NB4 (cell line): Measurements from ENCODE around the gene ABTB2.
"Not testable (repeated sequence)": the region's sequence is repeated elsewhere in the genome, so short reads cannot be mapped to it uniquely, and the experiment has no call there.

Experiments used
- DNase-seq: peaks from one replicate; pipeline ENCODE4 v3.0.0; 2010; ENCODE audit warnings: low read depth
- H3K4me3 ChIP-seq: one replicate; pipeline ENCODE4 v1.5.1; 2011; ENCODE audit warnings: mild to moderate bottlenecking, low read depth, low read length, moderate library complexity
- MYC ChIP-seq: IDR thresholded peaks from 2 replicates; pipeline ENCODE4 v1.6.1; 2011; ENCODE audit warnings: low read depth, low read length
- POLR2A ChIP-seq: IDR thresholded peaks from 2 replicates; pipeline ENCODE4 v1.6.1; 2011; ENCODE audit warnings: mild to moderate bottlenecking; ENCODE audit not compliant: insufficient read length; ENCODE audit errors: extremely low read depth
- TF ChIP-seq, protein P1 (sequence below): IDR thresholded peaks from 2 replicates; pipeline ENCODE4 v1.6.1; 2011; ENCODE audit warnings: low read depth, low read length
- TF ChIP-seq, protein P2 (sequence below): IDR thresholded peaks from one replicate; pipeline ENCODE4 v1.5.1; 2012; ENCODE audit warnings: low read depth, low read length

ABTB2 gene

DNA sequence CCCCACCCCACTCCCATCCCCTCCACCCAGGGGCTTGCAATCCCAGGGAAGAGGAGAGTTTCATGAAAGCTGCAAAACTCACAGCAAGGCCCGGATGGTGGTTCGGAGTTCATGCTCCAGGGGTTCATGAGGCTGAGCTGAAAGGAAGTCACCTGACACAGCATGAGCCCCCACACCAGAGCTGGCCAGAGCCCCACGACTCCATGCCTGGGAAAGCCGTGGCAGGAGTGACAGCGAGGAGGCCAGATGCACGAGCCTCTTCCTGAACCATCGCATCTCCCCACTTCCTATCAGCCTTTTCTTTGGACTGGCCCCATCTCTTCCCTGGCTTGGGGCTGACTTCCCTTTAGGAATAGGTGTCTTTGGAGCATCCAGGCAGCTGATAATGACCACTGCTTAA, 105.8 kb downstream of the ABTB2 start:
- H3K4me3 ChIP-seq, result no peak overlapping the region
- no peak for TF ChIP-seq POLR2A
- TF ChIP-seq, protein P1, sequence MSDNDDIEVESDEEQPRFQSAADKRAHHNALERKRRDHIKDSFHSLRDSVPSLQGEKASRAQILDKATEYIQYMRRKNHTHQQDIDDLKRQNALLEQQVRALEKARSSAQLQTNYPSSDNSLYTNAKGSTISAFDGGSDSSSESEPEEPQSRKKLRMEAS, result no peak
- TF ChIP-seq, protein P2, sequence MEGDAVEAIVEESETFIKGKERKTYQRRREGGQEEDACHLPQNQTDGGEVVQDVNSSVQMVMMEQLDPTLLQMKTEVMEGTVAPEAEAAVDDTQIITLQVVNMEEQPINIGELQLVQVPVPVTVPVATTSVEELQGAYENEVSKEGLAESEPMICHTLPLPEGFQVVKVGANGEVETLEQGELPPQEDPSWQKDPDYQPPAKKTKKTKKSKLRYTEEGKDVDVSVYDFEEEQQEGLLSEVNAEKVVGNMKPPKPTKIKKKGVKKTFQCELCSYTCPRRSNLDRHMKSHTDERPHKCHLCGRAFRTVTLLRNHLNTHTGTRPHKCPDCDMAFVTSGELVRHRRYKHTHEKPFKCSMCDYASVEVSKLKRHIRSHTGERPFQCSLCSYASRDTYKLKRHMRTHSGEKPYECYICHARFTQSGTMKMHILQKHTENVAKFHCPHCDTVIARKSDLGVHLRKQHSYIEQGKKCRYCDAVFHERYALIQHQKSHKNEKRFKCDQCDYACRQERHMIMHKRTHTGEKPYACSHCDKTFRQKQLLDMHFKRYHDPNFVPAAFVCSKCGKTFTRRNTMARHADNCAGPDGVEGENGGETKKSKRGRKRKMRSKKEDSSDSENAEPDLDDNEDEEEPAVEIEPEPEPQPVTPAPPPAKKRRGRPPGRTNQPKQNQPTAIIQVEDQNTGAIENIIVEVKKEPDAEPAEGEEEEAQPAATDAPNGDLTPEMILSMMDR, result no peak
- DNase-seq, result no peak

DNA sequence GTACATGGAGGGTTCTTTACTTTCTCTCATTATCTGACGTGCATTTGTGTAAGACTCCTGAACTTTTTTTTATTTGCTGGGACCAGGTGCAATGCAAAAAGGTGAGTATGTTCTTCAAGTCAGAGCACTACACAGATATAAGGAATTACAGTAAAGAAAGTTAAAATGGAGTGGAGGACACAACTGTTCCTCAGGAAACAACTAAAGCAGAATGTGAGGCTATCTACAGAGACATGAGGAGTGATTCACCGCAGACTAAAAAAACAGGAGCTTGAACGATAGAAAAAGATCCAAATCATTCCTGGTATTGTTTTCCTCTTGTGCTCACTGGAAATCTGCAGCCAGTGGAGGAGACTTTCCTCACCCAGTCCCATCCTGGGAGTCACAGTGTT, 106.2 kb downstream of the ABTB2 start:
- no peak for TF ChIP-seq POLR2A
- no peak for TF ChIP-seq MYC
- TF ChIP-seq, protein P1, result no peak
- TF ChIP-seq, protein P2, result no peak
- no peak overlapping the region for H3K4me3 ChIP-seq
- DNase-seq, result no peak

DNA sequence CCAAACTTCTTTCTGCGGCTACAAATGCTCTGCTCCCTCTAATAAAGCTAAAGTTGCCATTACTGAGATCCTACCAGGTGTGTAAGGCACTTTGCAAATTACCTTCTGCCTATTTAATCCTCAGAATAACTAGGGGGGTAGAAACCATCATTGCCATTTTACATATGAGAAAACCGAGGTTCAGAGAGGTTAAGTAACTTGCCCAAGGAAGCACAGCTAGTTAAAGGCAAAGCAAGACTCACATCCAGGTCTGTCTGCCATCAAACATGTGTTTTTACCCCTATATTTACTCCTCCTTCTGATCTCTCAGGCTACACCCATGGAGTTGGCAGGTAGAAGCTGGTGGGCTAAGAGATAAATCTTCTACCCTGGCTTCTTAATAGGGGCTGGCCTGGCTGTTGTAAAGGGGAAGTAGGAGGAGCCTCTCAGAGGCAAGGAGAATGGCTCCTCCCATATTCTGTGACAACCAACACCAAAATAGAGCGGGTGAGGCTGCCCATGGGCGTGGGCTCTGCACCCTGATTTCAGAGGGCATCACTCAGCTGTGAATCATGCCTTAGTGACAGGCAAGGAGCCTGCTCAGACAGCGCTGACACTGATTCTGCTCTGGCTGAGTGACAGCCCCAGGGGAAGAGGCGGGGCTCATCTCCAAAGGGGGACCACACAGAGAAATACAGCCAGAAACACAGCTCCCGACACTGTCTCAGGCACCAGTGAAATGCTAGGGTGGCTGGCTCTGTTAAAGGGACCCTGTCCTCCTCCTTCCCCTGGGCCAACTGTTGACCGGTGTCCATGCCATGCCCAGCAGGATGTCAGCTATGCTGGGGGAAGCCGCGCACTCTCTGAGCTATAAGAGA, 106.8 kb downstream of the ABTB2 start:
- TF ChIP-seq, protein P1, result 0 out of 2 replicates have a peak, but pooled peaks have one; percentile 36
- no peak for TF ChIP-seq POLR2A
- peak; percentile 73 for DNase-seq
- no peak overlapping the region for H3K4me3 ChIP-seq

DNA sequence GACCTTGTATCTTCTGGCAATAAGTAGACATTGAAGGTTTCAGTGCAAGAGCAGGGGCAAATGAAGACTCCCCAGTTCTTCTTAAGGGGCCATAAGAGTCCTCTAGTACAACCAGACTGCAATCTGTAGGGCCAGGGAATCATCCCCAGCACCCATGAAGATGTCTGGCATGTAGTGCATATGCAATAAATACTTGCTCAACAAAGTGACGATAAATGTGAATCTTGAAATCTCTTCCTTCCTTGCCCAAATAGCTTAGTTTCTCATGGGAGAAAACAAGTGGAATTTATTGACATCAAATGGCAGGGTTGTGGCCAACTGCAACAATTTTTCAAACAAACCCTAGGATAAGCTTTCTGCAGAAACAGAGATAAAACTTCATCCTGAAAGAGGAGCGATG, 107.6 kb downstream of the ABTB2 start:
- DNase-seq, result no peak
- TF ChIP-seq POLR2A, result no peak
- TF ChIP-seq, protein P1, result no peak
- H3K4me3 ChIP-seq, result no peak overlapping the region

DNA sequence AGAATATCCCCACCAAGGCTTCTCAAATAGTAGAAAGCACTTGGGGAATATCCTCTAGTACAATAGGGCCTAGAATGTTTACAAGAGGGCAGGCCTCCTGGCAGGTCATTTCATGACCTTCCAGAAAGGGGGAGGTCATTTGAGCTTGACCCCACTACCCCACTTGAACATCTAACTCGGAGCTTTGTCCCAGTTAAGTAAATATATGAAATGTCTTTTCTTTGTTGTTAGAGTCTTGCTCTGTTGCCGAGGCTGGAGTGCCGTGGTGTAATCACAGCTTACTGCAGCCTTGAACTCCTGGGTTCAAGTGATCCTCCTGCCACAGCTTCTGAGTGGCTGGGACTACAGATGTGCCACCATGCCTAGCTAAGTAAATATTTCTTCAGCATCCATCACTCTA, 108.4 kb downstream of the ABTB2 start:
- H3K4me3 ChIP-seq, result no peak overlapping the region
- DNase-seq, result no peak
- no peak for TF ChIP-seq POLR2A

DNA sequence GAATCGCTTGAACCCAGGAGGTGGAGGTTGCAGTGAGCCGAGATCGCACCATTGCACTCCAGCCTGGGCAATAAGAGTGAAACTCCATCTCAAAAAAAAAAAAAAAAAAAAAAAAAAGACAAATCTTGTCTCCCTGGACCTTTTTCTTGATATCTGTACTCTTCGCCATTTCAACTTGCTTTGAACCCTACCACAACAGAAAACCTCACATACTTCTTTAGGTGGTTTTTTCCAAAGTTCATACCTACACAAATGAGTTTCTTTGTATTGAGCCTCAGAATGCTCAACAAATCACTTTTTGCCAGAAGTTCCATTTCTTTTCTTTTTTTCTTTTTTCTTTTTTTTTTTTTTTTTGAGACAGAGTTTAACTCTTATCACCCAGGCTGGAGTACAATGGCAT, 111.3 kb downstream of the ABTB2 start:
- not testable (repeated sequence) for H3K4me3 ChIP-seq, DNase-seq

DNA sequence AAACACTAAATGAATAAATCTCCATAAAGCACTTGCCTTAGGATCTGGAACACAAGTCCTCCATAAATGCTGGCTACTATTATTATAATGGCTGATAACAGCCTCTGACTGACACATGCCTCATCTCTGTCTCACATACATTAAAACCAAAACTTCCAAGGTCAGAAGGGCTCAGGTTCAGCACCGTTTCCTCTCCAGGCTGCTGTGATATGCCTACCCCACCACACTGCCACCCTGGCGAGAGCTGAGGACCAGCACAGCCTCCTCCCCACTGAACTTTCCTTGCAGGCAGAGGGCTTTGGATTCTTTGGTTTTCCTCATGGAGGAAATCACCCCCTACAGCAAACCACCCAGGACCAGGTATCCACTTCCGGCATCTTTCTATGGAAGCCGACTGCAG, 112.8 kb downstream of the ABTB2 start:
- DNase-seq, result no peak
- no peak for TF ChIP-seq MYC
- TF ChIP-seq, protein P1, result no peak
- TF ChIP-seq POLR2A, result no peak
- TF ChIP-seq, protein P2, result no peak
- H3K4me3 ChIP-seq, result no peak overlapping the region
